Activated CD8-positive, alpha-beta memory T cell treated with anti-CD3 and anti-CD28 coated beads, Interleukin-2, amount 50 U/mL, for 24 hours (primary cell): Measurements from ENCODE around the gene CSRP3.

ENCODE experiments used
- DNase-seq: peaks from one replicate; pipeline ENCODE4 v3.0.0-alpha.2; 2020; ENCODE audit errors: extremely low read depth

CSRP3 gene

DNA sequence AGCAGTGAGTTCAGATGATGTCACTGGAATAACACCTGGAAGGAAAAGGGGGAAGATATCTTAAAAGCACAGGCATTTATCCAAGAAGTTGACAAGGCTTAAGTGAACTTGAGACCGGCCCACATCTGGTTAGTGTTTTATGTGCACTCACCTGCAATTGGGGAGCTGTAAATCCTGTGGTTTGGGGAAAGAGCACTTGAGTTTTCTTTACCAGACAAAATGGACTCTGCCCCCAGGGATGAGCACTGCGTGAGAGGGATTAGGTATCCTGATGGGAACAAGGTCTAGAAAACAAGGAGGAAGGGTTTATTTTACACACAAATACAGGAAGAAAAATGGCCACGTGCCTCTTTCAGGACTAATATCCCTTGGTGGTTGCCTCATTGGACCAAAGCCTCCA is 23.8 kb upstream of the CSRP3 start:
- DNase-seq: no peak

DNA sequence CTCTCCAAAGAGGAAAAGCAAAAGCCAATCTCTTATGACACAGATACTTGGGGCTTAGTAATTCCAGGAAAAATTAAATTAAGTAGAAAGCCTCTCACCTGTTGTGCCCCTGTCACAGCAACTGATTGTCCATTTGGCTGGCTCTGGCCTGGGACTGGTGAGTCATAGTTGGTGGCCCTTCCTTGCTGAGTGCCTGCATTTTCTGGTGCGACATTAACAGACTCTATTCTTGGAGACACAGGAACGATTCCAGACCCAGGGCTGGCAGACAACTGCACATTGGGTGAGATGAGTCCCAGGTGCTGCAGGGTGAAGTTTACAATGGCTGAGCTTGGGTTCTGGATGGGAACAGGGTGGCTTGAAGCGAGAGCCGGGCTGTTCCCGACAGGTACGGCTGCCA is 23.3 kb upstream of the CSRP3 start:
- DNase-seq: no peak

DNA sequence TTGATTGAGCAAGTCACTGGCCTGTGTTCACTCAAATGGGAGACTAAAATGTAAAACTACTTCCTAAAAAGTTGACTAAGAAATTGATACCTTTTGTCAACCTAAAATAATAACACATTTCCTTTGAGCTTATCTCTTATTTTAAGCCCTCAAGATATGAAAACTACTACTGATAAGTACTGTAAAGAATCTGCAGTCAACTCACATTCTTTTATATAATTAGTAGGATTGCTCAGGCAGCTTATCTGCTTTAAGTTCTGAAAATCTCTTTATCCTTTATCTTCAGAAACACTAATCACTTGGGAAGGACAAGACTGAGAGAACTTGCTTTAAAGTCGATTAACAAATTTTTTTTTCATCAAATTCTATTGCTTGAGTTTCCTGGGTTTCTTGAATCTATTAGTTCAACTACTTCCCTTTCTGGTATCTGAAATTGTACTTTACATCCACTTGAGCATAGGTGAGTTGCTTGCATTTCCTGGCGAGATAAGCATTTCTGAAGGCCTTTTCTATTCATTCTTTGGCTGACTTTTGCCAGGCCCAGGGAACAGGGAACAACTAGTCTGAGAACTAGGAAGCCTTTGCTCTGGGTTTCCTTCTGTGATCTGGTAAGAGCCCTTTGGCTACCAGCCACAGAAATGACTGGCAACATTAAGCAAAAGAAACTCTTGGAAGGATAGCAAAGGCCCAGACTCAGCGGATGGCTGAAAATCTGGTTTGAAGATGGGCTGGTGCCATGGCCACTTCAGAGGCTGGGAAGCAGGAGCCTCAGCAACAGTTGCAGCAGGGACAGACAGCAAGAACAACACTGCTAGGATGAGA is 19.3 kb upstream of the CSRP3 start:
- no peak for DNase-seq

DNA sequence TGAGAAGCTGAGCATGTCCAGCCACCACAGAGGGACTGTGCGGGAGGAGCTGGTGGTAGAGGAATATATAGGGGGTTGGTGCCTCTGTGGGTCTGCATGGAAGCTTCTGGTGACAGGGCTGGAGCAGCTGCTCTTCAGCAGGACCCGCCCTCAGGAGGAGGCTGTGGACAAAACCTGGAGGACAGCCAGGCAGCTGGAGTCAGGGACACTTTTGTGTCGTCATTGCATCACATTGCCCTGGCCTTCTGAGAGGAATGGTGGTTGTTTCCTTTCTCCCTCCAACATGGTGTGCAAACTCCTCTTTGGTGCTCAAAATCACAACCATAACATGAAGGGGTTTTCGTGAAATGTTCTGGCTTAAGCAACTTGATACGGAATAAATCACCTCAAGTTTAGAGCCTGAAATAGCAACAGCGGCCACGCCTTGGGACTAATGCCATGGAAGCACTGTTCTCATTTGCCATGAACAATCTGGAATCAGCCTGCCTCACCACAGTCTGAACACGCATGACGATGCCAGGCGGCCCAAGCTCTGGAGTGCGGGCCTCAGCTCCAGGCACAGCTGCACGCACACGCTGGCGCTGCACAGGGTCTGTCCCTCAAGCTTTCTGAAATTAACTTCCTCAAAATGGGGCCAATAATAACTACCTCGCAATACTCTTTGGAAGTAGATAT is 17.1 kb upstream of the CSRP3 start:
- no peak for DNase-seq

DNA sequence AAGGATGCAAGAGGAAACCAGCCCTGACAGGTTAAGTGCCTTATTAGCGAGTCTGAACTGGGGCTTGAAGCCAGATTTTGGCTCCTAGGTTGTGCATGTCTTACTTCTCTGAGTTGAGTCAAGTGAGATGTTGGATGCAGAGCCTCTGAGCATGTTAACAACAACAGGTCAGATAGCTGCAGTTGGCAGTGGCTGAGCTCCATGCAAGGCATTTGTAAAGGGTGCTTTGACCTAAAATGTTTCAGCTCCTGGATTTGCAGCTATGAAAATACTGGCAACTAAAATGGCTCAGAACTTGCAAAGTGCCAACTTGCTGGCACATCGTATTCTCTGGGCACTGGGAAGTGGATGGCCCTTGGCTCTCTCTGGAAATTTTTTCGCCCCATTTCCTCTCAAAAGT is 16.4 kb upstream of the CSRP3 start:
- no peak for DNase-seq

DNA sequence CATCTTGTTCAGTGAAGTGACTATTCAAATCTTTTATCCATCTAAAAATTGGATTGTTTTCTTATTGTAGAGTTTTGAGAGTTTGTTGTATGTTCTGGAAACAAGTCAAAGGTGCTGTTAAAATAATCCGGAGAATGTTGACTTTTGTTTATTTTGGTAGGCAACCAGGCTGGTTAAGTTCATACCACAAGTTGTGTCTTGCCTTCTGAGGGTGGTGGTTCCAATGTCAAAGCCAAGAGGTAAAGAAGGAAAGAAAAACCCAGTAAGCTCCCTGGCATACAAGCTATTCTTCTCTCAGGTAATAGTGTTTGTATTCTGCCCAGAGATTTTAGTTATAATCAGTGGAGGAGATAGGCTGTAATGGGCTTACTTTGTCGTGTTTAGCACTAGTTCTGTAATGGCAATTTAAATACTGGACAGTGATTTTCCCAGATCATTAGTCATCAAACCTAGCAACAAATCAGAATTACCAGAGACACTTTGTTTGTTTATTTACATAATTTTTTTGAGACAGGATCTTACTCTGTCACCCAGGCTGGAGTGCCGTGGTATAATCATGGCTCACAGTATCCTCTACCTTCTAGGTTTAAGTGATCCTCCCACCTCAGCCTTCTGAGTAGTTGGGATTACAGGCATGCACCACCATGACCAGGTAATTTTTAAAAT is 15.1 kb upstream of the CSRP3 start:
- no peak for DNase-seq

DNA sequence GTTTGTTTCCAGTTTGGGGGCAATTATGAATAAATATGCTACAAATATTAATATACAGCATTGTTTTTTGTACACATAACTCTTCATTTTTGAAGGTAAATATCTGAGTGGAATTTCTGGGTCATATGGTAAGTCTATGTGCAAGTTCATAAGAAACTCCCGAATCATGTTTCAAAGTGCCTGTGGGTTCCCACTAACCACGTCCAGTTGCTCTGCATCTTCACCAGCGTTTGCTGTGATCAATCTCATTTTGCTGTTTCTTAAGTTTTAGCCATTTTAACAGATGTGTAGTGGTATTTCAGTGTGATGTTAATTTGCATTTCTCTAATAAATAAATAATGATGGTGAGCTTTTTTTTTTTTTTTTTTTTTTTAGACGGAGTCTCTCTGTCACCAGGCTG is 14.2 kb upstream of the CSRP3 start:
- DNase-seq: no peak

DNA sequence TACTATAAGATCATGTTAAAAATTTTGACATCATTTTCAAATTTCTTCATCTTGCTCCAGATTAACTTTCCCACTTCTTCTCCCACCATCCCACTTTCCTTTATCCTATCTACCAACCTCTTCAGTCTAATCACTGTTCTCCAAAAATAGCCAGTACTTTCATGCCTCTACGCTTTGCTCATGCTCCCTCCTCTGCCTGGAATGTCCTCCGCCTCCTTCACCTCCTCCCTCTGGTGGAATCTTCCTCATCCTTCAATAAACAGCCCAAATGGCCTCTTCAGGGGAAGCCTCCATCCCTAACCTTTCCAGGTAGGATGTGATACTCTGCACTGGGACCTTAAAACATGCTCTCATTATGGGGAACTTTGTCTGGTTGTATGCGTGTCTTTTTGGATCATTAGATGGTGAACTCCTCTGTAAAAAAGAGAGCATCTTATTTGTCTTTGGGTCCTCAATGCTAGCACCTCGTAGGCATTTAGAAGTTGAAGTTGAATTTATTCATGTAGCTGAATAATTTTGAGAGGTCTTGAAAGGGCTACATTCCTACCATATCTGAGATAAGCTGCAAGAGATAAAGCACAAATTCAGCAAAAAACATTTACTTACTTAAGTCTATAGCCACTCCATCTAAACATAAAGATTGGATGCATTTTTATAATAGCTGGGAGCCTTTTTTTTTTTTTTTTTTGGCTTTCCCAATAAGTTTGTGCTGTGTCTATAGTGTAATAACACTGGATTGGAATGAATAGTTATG is 8.0 kb upstream of the CSRP3 start:
- no peak for DNase-seq

DNA sequence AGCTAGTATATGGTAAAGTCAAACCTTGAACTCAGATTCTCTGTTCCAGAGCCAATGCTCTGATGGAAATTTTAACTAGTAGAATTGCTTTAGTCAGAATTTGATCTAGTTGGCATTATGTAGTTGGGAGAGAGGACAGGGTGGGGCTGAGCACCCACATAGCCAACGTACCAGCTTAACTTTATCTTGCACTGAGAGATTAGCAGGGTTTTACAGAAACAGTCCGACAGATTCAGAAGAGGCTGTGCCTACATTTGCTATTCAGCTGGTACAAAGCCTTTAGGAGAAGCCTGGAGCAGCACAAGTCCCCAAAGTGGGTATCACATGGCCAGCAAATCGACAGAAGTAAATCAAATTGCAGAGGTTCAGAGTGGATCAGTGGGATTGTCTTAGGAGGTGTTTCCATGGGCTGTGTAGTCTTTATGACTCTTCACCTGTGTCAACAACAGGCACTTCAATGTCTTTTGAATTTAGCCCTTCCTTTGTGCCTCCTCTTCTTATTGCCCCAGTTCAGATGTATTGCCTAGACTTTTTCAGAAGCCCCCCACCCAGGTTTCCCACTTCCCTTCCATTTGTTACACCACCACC is 7.3 kb upstream of the CSRP3 start:
- DNase-seq: no peak

DNA sequence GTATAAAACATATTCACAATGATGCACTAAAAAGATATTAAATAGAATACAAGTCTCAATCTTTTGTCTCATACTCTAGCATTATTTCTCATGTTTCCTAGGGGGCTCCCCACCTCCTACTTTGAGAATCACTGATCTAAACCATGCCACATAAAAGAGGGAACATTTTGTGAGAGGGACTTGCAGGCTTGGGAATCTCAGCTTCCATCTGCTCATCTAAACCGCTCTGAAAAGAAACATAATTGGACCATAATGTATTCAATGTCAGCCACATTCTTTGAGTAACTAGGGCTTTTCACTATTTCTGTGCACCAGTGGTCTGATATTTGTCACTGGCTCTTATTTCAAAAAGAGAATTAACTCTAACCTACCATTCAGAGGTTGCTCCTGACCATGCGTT is 6.4 kb upstream of the CSRP3 start:
- DNase-seq: no peak

DNA sequence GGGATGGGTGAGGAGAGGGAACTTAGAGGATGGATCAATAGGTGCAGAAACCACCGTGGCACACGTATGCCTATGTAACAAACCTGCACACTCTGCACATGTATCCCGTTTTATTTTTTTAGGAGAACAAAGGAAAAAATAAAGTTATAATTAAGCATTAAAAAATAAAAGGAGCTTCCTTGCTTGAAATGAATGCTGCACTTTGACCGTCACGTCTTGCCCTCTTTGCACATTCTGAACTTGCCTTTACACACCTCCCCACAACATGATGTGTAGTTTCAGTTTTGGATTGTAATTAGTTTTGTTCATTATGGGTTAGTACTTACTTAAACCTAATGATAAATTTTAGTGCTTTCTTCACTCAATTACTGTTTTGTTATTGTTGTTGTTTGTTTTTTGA is 3.1 kb upstream of the CSRP3 start:
- no peak for DNase-seq

DNA sequence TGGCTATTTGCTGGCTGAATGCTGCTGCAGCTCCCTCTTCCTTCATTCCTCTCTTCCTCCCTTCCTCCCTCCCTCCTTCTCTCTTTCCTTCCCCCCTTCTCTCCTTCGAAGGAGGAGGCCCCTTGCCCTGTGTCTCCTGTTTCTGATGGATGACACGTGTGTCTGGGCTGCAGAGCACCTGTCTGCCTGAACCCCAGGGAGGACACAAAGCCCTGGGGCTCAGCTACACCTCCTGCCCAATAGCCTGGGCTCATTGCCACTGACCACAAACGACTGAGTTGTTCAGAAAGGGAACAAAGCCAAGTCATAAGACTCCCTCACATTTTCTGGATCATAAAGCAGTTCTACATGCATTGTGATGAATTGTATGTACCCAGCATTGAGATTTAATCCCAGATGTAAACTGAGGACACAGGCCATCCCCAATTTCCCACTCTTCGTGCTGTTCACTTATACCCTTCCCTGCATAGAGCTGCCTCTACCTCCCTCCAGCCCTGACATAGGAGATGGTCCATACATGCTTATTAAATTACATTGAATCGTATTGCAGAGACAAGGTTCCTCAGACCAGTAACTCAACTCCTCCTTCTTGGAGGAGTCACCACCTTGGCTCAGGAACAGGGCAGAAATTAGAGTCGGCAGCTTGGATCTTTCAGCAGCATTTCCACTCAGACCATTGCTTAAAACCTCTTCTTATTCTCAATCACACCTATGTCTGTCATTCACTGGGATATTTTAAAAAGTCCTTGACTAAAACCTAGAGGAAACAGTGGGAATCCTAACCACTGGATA is 1.2 kb downstream of the CSRP3 start:
- no peak for DNase-seq

DNA sequence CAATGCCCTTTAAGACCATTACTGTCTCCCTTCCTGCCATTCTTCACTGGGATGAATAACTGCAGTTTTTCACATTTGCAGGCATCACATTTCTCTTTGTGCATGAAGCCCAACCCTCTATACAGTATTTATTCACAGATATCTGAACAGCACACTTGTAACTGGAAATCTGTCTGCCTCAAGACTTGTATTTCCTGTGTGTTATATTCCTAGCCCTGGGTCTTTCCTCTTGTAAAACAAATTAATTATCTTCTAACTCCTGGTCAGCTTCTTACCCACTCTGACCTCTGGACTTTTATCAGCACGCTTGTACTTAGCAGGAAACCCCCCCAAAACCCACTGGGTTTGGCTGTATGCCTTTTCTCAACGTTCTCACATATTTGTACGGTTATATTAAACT is 2.0 kb downstream of the CSRP3 start:
- no peak for DNase-seq

DNA sequence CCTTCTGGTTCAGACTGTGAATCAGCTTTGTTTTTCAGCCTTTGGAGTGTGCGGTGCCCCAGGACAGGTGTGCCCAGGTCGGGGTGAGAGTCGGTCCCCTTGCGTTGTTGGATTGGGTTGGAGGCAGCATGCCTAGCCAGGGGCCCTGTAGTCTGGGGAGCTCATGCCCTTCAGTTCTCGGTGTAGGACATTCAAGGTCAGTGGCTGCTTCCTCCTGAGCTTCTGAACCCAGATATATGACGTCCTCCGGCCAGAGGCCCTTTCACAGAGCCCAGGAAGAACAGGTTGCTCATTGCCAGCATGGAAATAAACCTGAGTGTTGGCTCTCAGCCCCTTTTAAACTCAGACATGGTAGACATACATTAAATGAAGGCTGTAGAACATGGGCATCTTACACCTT is 2.7 kb downstream of the CSRP3 start:
- no peak for DNase-seq

DNA sequence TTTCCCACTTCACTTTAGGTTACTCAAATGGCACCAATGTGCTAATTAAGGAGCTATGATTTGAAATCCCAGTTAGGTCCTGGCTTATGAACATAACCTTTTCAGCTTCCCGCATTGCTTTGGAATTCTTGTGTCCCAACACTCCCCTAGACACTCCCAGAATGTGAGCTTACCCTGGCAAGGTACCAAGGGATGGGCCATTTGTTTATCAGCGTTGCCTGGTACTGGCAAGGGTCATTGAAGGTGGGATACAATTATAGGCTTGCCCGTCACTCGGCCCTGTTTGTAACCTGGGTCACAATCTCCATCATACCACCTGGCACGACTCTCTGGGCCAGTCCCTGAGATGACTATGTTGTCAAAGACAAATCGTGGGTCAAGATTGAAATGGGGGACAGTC is 5.4 kb downstream of the CSRP3 start:
- no peak for DNase-seq

DNA sequence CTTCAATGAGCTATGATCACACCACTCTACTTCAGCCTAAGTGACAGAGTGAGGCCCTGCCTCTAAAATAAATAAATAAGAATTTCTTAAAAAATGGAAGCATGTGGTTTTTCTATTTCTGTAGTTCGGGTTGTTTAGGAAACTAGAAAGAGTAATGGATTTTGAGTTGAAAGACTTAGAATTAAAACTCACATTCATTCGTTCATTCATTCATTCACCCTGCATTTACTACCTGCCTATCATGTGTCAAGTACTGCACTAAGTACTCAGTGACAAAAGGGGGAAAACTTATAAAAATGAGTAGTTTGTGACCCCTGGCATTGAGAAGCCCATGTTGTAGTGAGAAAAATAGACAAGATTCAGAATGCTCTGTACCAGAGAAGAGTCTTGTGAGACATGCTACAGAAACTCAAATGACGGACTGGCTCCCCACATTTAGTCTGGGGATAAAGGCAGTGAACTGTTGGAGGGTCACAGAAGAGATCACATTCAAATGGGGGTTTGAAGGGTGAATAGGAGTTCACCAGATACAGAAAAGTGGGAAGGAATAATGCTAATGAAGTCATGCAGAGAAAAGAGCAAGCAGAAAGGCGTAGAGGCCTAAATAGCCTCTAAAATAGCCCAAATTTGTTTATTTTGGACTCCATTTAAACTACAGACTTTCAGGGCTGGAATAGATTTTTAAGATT is 7.0 kb downstream of the CSRP3 start:
- DNase-seq: no peak

DNA sequence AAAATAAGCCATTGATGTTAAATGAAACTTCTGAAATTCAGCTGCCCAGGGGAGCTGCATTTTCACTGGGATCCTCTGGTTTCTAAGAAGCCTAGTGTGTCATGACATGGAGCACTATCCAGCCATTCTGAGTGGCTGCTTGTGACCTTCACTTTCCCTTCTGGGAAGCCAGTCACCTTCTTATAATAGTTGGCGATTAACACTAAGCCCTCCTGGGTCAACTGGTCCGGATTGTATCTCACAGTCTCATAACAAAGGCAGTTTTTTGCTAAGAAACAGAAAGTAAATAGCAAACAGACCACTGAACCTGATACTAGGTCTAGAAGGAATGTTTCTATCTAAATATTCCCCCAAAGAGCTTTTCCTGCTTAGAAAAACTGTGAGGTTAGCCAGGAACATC is 7.9 kb downstream of the CSRP3 start:
- DNase-seq: no peak

DNA sequence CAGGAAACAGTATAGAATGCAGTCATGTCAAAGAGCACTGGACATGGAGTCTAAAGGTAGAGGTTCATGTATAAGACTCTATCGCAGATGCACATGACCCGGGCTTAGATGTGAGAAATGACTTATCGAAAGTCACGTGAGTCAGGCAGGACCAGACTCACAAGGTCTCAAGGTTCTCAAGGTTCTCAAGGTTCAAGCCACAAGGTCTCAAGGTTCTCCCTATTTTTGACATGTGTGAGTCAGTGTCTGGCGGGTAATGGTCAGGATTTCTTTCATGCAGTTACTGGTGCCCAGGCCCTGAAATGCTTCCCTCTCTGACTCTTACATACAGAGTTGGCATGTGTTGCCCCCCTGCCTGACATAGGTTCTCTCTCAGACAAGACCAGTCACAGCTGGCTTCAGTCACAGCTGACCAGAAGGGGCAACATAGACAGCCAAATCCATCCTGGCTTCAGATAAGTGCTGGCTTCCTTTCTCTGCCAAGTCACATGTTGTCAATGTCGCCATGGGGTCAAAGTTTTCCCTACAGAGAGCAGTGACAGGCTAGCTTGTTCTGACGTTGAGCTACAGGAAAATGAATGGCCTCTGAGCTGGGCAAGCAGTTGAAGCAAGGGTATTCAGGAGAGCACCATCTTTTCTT is 10.1 kb downstream of the CSRP3 start:
- DNase-seq: no peak

DNA sequence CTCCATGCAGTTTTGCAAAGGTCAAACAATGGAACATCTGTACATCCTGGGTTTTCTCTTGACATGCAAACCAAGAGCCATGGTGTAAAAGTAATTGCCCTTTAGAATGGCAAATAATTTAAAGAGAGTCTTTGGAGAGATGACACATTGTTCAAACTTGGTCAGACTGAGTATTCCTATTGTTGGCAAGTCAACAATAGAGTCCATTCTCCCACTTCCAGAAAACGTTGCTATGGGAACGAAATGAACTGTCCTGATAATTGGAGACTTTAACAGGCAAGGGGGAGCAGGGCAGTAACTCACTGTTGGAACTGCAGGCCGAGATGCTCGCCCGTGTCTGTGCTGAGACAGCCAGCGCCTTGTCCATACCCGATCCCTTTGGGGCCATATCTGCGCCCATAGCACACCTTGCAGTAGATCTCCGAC is 13.9 kb downstream of the CSRP3 start:
- DNase-seq: no peak
